ENCODE measurements around the gene PARP4. TPM values are rescaled to one million over a fixed set of nuclear protein-coding genes. Genes with fewer than 3 reads are reported as not detected.
"Not testable (repeated sequence)": the region's sequence is repeated elsewhere in the genome, so short reads cannot be mapped to it uniquely, and the experiment has no call there.

Gene PARP4
- total RNA-seq, 2 experiments from 2014 or later: 52.1 to 53.5 TPM

- ChIA-PET POLR2A (no interaction called here), CTCF (no interaction called here)
- peaks cover 6% of the 10 kb centered on the region for H3K27me3 Mint-ChIP-seq (ENCODE audit: low read depth)
- no peaks in the 10 kb centered on the region for H3K9me3 Mint-ChIP-seq (ENCODE audit: insufficient read depth)
- ATAC-seq (no peak), DNase-seq (no peak)
- peaks cover 13% of the 10 kb centered on the region for H3K4me1 Mint-ChIP-seq (ENCODE audit: low read depth)
- no peaks in the 10 kb centered on the region for H3K36me3 Mint-ChIP-seq (ENCODE audit: low read depth)
- no peak overlapping the region for H3K4me3 Mint-ChIP-seq
- no peak overlapping the region for H3K27ac Mint-ChIP-seq
Measured at GRCh38 chr13:24381541-24382265, 130.9 kb downstream of the PARP4 start.

DNA sequence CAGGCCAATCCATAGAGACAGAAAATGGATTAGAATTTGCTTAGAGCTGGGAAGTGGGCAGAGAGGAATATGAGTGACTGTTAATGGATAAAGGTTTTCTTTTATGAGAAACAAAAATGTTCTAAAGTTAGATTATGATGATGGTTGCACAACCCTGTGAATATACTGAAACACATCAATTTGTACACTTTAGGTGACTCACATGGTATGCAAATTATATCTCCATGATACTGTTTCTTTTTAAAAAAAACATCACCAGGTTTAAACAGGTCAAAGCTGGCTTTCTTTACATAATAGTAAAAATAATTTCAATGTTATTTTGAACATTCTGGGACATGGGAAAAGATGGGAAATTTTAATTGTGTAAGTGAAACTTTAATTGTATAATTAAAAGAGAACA, 131.7 kb downstream of the PARP4 start:
- H3K4me1 Mint-ChIP-seq (ENCODE audit: low read depth): peaks cover 13% of the 10 kb centered on the region
- H3K9me3 Mint-ChIP-seq (ENCODE audit: insufficient read depth); ATAC-seq; DNase-seq; H3K4me3 Mint-ChIP-seq; H3K27me3 Mint-ChIP-seq (ENCODE audit: low read depth); H3K27ac Mint-ChIP-seq; POLR2A ChIA-PET; CTCF ChIA-PET; H3K36me3 Mint-ChIP-seq (ENCODE audit: low read depth): not testable (repeated sequence)

DNA sequence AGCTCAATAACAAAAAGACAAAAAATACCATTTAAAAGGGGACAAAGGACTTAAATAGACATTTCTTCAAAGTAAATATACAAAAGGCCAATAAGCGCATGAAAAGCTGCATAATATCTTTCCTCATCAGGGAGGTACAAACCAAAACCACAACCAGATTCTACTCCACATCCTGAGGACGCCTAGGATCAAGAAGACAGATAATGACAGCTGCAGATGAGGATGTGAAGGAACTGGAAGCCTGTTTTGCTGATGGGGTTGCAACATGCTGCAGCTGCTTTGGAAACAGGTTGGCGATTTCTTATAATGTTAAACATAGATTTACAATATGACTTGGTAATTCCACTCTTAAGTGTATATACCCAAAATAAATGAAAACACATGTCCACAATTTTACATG, 132.4 kb downstream of the PARP4 start:
- DNase-seq; POLR2A ChIA-PET; H3K36me3 Mint-ChIP-seq (ENCODE audit: low read depth); CTCF ChIA-PET; H3K27me3 Mint-ChIP-seq (ENCODE audit: low read depth); H3K9me3 Mint-ChIP-seq (ENCODE audit: insufficient read depth); H3K4me3 Mint-ChIP-seq; H3K27ac Mint-ChIP-seq; ATAC-seq: not testable (repeated sequence)
- peaks cover 13% of the 10 kb centered on the region for H3K4me1 Mint-ChIP-seq (ENCODE audit: low read depth)

DNA sequence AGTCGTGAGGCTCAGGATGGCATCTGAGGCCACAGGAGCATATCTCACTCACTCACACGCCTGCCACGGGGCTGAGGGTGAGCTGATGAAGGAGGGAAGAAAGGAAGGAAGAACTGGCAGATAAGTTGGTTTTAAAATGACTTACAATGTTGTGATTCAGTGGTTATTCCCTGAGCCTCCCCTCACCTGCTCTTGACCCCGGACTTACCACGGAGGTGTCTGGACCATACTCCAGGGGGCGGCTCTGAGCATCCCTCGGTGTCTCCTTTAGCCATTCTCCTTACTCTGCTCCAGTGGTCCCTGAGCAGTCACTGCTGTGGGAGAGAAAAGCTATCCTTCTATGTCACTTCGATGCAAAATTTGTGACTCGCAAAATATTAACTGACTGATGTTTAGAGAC, 141.3 kb downstream of the PARP4 start:
- not testable (repeated sequence) for H3K9me3 Mint-ChIP-seq (ENCODE audit: insufficient read depth); H3K4me1 Mint-ChIP-seq (ENCODE audit: low read depth)

More for the DNA sequence above, 141.3 kb downstream of the PARP4 start:
- DNase-seq; H3K27ac Mint-ChIP-seq; POLR2A ChIA-PET; H3K36me3 Mint-ChIP-seq (ENCODE audit: low read depth); H3K27me3 Mint-ChIP-seq (ENCODE audit: low read depth); CTCF ChIA-PET; ATAC-seq; H3K4me3 Mint-ChIP-seq: not testable (repeated sequence)

Other genes with a start within 250 kb of the PARP4 start
- gene C1QTNF9, start 203.2 kb downstream of the PARP4 start, total RNA-seq: not detected
- under 1 TPM; 0.05 to 0.08 TPM for gene ATP12A, start 167.6 kb upstream of the PARP4 start, total RNA-seq

Measured in activated CD8-positive, alpha-beta T cell treated with anti-CD3 and anti-CD28 coated beads, Interleukin-2, amount 10 ng/mL, durations not matched to agents 7 days and 5 days (primary cell).